ENCODE data around the gene BTLA. TPM values are rescaled to one million over a fixed set of nuclear protein-coding genes. Genes with fewer than 3 reads are reported as not detected.

The BTLA gene
- total RNA-seq, 2 donors from 2014 or later, result not detected

- Mint-ChIP-seq H3K27me3 (ENCODE audit: insufficient read depth) (no peaks in the 10 kb centered on the region), H3K27ac (no peak overlapping the region), H3K4me1 (no peaks in the 10 kb centered on the region), H3K36me3 (ENCODE audit: low read depth) (peaks cover 4% of the 10 kb centered on the region), H3K4me3 (no peak overlapping the region), H3K9me3 (peaks cover 4% of the 10 kb centered on the region)
- Histone ChIP-seq H3K27ac (ENCODE audit: low read depth, low read length) (no peak overlapping the region), H3K9me3 (ENCODE audit: control insufficient read depth, low read length) (no peaks in the 10 kb centered on the region), H3K4me1 (ENCODE audit: control insufficient read depth, insufficient read depth, low read length) (no peaks in the 10 kb centered on the region), H3K4me3 (ENCODE audit: low read length) (no peak overlapping the region), H3K27me3 (ENCODE audit: control insufficient read depth, insufficient read depth, low read length, poor library complexity, severe bottlenecking) (no peaks in the 10 kb centered on the region), H3K36me3 (ENCODE audit: control insufficient read depth, insufficient read depth, low read length) (no peaks in the 10 kb centered on the region), H3K9ac (ENCODE audit: extremely low read depth, low read length, poor library complexity, severe bottlenecking) (no peak overlapping the region)
- DNase-seq, result no peak
- WGBS, 2 experiments (ENCODE audit: insufficient coverage in 1 of 2, insufficient read length in 1 of 2), result 100% methylated on average over 1 of the region's 1 CpG; no CpG with 5 or more reads in 1 of the 2 experiments
- TF ChIP-seq CTCF (conservative IDR thresholded peaks at IDR 0.05), result no peak
Observed at GRCh38 chr3:112482675-112483074, 16.6 kb downstream of the BTLA start.

- H3K4me3 ChIP-seq (ENCODE audit: low read length), result no peak overlapping the region
- Mint-ChIP-seq H3K27ac (no peak overlapping the region), H3K27me3 (ENCODE audit: insufficient read depth) (no peaks in the 10 kb centered on the region), H3K36me3 (ENCODE audit: low read depth) (peaks cover 4% of the 10 kb centered on the region), H3K4me3 (no peak overlapping the region), H3K9me3 (peaks cover 4% of the 10 kb centered on the region), H3K4me1 (no peaks in the 10 kb centered on the region)
- H3K36me3 ChIP-seq (ENCODE audit: control insufficient read depth, insufficient read depth, low read length), result no peaks in the 10 kb centered on the region
- H3K27ac ChIP-seq (ENCODE audit: low read depth, low read length), result no peak overlapping the region
- no peak for DNase-seq
- no peak overlapping the region for H3K9ac ChIP-seq (ENCODE audit: extremely low read depth, low read length, poor library complexity, severe bottlenecking)
- H3K4me1 ChIP-seq (ENCODE audit: control insufficient read depth, insufficient read depth, low read length), result no peaks in the 10 kb centered on the region
- no peak for TF ChIP-seq CTCF (conservative IDR thresholded peaks at IDR 0.05)
- no peaks in the 10 kb centered on the region for H3K9me3 ChIP-seq (ENCODE audit: control insufficient read depth, low read length)
- H3K27me3 ChIP-seq (ENCODE audit: control insufficient read depth, insufficient read depth, low read length, poor library complexity, severe bottlenecking), result no peaks in the 10 kb centered on the region
Observed at GRCh38 chr3:112481302-112481721, 18.0 kb downstream of the BTLA start.

GRCh38 chr3:112477891-112478290, 21.4 kb downstream of the BTLA start:
- H3K9me3 Mint-ChIP-seq, result peaks cover 4% of the 10 kb centered on the region
- H3K4me3 ChIP-seq (ENCODE audit: low read length), result no peak overlapping the region
- no peak overlapping the region for H3K27ac Mint-ChIP-seq
- peaks cover 4% of the 10 kb centered on the region for H3K36me3 Mint-ChIP-seq (ENCODE audit: low read depth)
- no peak overlapping the region for H3K27ac ChIP-seq (ENCODE audit: low read depth, low read length)
- no peak for DNase-seq
- TF ChIP-seq CTCF (conservative IDR thresholded peaks at IDR 0.05), result no peak
- no peak overlapping the region for H3K9ac ChIP-seq (ENCODE audit: extremely low read depth, low read length, poor library complexity, severe bottlenecking)
- H3K4me1 Mint-ChIP-seq, result peaks cover 13% of the 10 kb centered on the region
- H3K27me3 ChIP-seq (ENCODE audit: control insufficient read depth, insufficient read depth, low read length, poor library complexity, severe bottlenecking), result no peaks in the 10 kb centered on the region
- H3K4me1 ChIP-seq (ENCODE audit: control insufficient read depth, insufficient read depth, low read length), result no peaks in the 10 kb centered on the region
- no peaks in the 10 kb centered on the region for H3K9me3 ChIP-seq (ENCODE audit: control insufficient read depth, low read length)
- no peak overlapping the region for H3K4me3 Mint-ChIP-seq
- no peaks in the 10 kb centered on the region for H3K36me3 ChIP-seq (ENCODE audit: control insufficient read depth, insufficient read depth, low read length)
- H3K27me3 Mint-ChIP-seq (ENCODE audit: insufficient read depth), result no peaks in the 10 kb centered on the region
- WGBS, 2 experiments (ENCODE audit: insufficient coverage in 1 of 2, insufficient read length in 1 of 2), result 92% methylated on average over 1 of the region's 1 CpG; no CpG with 5 or more reads in 1 of the 2 experiments

All from endodermal cell (in vitro differentiated cells).